H9 (cell line): ENCODE data around the gene NFASC. TPM values are rescaled to one million over a fixed set of nuclear protein-coding genes. Genes with fewer than 3 reads are reported as not detected.

Experiments
- DNase-seq: peaks from one replicate; pipeline ENCODE4 v3.0.0-alpha.2; 2017
- H2AFZ ChIP-seq: one replicate; pipeline ENCODE4 v1.6.1; 2013; ENCODE audit warnings: mild to moderate bottlenecking, low read length, control low read depth, moderate library complexity
- H2AK5ac ChIP-seq: 2 replicates; pipeline ENCODE4 v1.6.1; 2013; ENCODE audit warnings: low read length, control low read depth, mixed read lengths; ENCODE audit not compliant: insufficient read length
- H2BK120ac ChIP-seq: one replicate; pipeline ENCODE4 v1.6.1; 2013; ENCODE audit warnings: low read depth, mild to moderate bottlenecking, low read length, control low read depth, inconsistent platforms; ENCODE audit not compliant: poor library complexity, severe bottlenecking
- H2BK12ac ChIP-seq: 2 replicates; pipeline ENCODE4 v1.6.1; 2013; ENCODE audit warnings: low read length, control low read depth, mixed read lengths, low read depth; ENCODE audit not compliant: insufficient read length
- H2BK15ac ChIP-seq: 2 replicates; pipeline ENCODE4 v1.6.1; 2013; ENCODE audit warnings: low read depth, low read length, control low read depth
- H2BK20ac ChIP-seq: one replicate; pipeline ENCODE4 v1.6.1; 2013; ENCODE audit warnings: low read depth, mild to moderate bottlenecking, low read length, control low read depth, inconsistent platforms; ENCODE audit not compliant: poor library complexity, severe bottlenecking
- H2BK5ac ChIP-seq: 2 replicates; pipeline ENCODE4 v1.6.1; 2013; ENCODE audit warnings: low read length, control low read depth, mixed read lengths; ENCODE audit not compliant: insufficient read length
- H3K14ac ChIP-seq: 2 replicates; pipeline ENCODE4 v1.6.1; 2013; ENCODE audit warnings: low read length, control low read depth; ENCODE audit not compliant: insufficient read depth
- H3K18ac ChIP-seq: 2 replicates; pipeline ENCODE4 v1.6.1; 2013; ENCODE audit warnings: low read depth, mild to moderate bottlenecking, mixed read lengths, low read length, control low read depth; ENCODE audit not compliant: insufficient read length
- H3K23ac ChIP-seq: 2 replicates; pipeline ENCODE4 v1.6.1; 2013; ENCODE audit warnings: low read length, control low read depth, mixed read lengths, low read depth; ENCODE audit not compliant: insufficient read length
- H3K23me2 ChIP-seq: 2 replicates; pipeline ENCODE4 v1.6.1; 2013; ENCODE audit warnings: low read depth, mild to moderate bottlenecking, mixed read lengths, low read length, control low read depth; ENCODE audit not compliant: insufficient read length, poor library complexity, severe bottlenecking
- H3K27ac ChIP-seq: 2 replicates; pipeline ENCODE4 v1.5.1; 2013; ENCODE audit warnings: low read length, control low read depth, mixed read lengths, low read depth; ENCODE audit not compliant: insufficient read length
- H3K27me3 ChIP-seq: 2 replicates; pipeline ENCODE4 v1.6.1; 2013; ENCODE audit warnings: low read length, control low read depth, inconsistent platforms; ENCODE audit not compliant: insufficient read depth
- H3K4ac ChIP-seq: 2 replicates; pipeline ENCODE4 v1.6.1; 2013; ENCODE audit warnings: low read depth, mild to moderate bottlenecking, control low read depth, inconsistent platforms, low read length, moderate library complexity
- H3K4me1 ChIP-seq: 2 replicates; pipeline ENCODE4 v1.6.1; 2013; ENCODE audit warnings: low read length, control low read depth, inconsistent platforms; ENCODE audit not compliant: insufficient read depth
- H3K4me2 ChIP-seq: 2 replicates; pipeline ENCODE4 v1.6.1; 2013; ENCODE audit warnings: low read length, control low read depth, mixed read lengths; ENCODE audit not compliant: insufficient read length, insufficient read depth
- H3K56ac ChIP-seq: 2 replicates; pipeline ENCODE4 v1.6.1; 2013; ENCODE audit warnings: low read depth, mild to moderate bottlenecking, mixed read lengths, low read length, control low read depth; ENCODE audit not compliant: insufficient read length
- H3K79me1 ChIP-seq: 2 replicates; pipeline ENCODE4 v1.6.1; 2013; ENCODE audit warnings: low read depth, mild to moderate bottlenecking, moderate library complexity, low read length, control low read depth, inconsistent platforms; ENCODE audit not compliant: insufficient read depth, poor library complexity, severe bottlenecking
- H3K79me2 ChIP-seq: 2 replicates; pipeline ENCODE4 v1.6.1; 2013; ENCODE audit warnings: low read length, control low read depth, inconsistent platforms; ENCODE audit not compliant: insufficient read depth
- H3K9ac ChIP-seq: 2 replicates; pipeline ENCODE4 v1.6.1; 2013; ENCODE audit warnings: low read length, control low read depth, mixed read lengths; ENCODE audit not compliant: insufficient read length; ENCODE audit errors: extremely low read depth
- H3K9me3 ChIP-seq: one replicate; pipeline ENCODE4 v1.6.1; 2013; ENCODE audit warnings: low read depth, low read length, inconsistent platforms; ENCODE audit not compliant: control insufficient read depth
- H3T11ph ChIP-seq: one replicate; pipeline ENCODE4 v1.6.1; 2013; ENCODE audit warnings: mild to moderate bottlenecking, low read length, control low read depth, inconsistent platforms
- H4K20me1 ChIP-seq: one replicate; pipeline ENCODE4 v1.6.1; 2013; ENCODE audit not compliant: control insufficient read depth, insufficient read length, insufficient read depth
- H4K5ac ChIP-seq: 2 replicates; pipeline ENCODE4 v1.6.1; 2013; ENCODE audit warnings: low read depth, mild to moderate bottlenecking, mixed read lengths, low read length, control low read depth; ENCODE audit not compliant: insufficient read length
- H4K8ac ChIP-seq: replicated peaks from 2 replicates; pipeline ENCODE4 v1.6.1; 2013; ENCODE audit warnings: low read length, control low read depth, mixed read lengths, low read depth; ENCODE audit not compliant: insufficient read length
- H4K91ac ChIP-seq: 2 replicates; pipeline ENCODE4 v1.6.1; 2013; ENCODE audit warnings: low read depth, mild to moderate bottlenecking, moderate library complexity, mixed read lengths, low read length, control low read depth; ENCODE audit not compliant: insufficient read length
- H3K27ac Mint-ChIP-seq, 3 experiments: 2 replicates in 2 of 3; 3 replicates in 1 of 3; pipeline ENCODE4 v1.8.0; 2020 to 2021; ENCODE audit warnings: mixed read lengths in 3 of 3, mild to moderate bottlenecking in 1 of 3, moderate library complexity in 1 of 3
- H3K27me3 Mint-ChIP-seq: 2 replicates; pipeline ENCODE4 v1.8.0; 2021; ENCODE audit warnings: low read depth, mild to moderate bottlenecking, moderate library complexity, mixed read lengths
- H3K36me3 Mint-ChIP-seq, 3 experiments: 2 replicates in 2 of 3; 3 replicates in 1 of 3; pipeline ENCODE4 v1.8.0; 2020 to 2021; ENCODE audit warnings: low read depth in 3 of 3, mixed read lengths in 3 of 3; ENCODE audit not compliant: insufficient read depth in 1 of 3
- H3K4me1 Mint-ChIP-seq, 2 experiments: 2 replicates each; pipeline ENCODE4 v1.8.0; 2020; ENCODE audit warnings: mixed read lengths in 2 of 2
- H3K4me3 Mint-ChIP-seq, 2 experiments: 2 replicates in 1 of 2; 3 replicates in 1 of 2; pipeline ENCODE4 v1.8.0; 2020 to 2021; ENCODE audit warnings: mild to moderate bottlenecking in 2 of 2, mixed read lengths in 2 of 2, moderate library complexity in 1 of 2
- H3K9me3 Mint-ChIP-seq, 2 experiments: 2 replicates in 1 of 2; 3 replicates in 1 of 2; pipeline ENCODE4 v1.8.0; 2020; ENCODE audit warnings: mild to moderate bottlenecking in 2 of 2, mixed read lengths in 2 of 2, moderate library complexity in 1 of 2
- WGBS: extraction: QIAGEN DNeasy Blood & Tissue Kit; methylation state at CpG from one replicate; pipeline ENCODE4 v1.1.7; 2013; ENCODE audit warnings: missing lambda C conversion rate, low lambda C conversion rate, mixed read lengths; ENCODE audit not compliant: insufficient read length; ENCODE audit errors: extremely low coverage; 5-methylcytosine and 5-hydroxymethylcytosine counted together
- total RNA-seq: library from RNA; stranded (reverse); gene quantifications from 2 replicates; pipeline ENCODE4 v1.2.1, GENCODE V29; 2021
- TF ChIP-seq, protein P1 (sequence below): fragments of 200-600 bp; sonication (generic); conservative IDR thresholded peaks from 3 replicates; pipeline ENCODE4 v1.8.0; 2021; ENCODE audit warnings: antibody characterized with exemption, mild to moderate bottlenecking

Gene NFASC
- total RNA-seq, 1 experiment from 2014 or later = 5.0 TPM

DNA sequence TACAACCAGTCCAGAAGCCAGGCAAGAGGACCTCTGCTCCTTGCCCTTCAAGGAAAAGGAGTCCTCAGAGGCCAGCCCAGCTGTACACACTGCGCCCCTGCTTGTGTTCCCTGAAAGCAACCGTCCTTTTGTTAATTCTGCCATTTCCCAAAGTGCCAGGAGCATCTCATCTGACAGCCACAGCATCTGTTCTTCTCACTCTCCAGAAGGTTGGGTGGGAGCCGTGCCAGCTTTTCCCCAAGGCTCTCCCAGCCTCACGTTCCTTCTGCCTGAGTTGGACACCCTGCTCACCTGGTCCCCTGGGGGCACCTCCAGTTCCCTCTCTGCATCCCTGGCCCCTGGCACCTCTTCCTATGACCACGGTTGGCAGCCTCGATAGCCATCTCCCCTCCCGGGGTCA is 161.8 kb downstream of the NFASC start:
- Histone ChIP-seq H4K8ac (no peak overlapping the region), H3K79me1 (no peaks in the 10 kb centered on the region), H2BK120ac (no peak overlapping the region), H4K20me1 (no peaks in the 10 kb centered on the region), H3K27me3 (no peaks in the 10 kb centered on the region), H2BK5ac (no peak overlapping the region), H3K23ac (no peak overlapping the region), H3K23me2 (no peaks in the 10 kb centered on the region), H3K4me1 (no peaks in the 10 kb centered on the region), H2AK5ac (no peak overlapping the region), H3K56ac (no peak overlapping the region), H3K4ac (no peak overlapping the region), H4K91ac (no peak overlapping the region), H2BK20ac (no peak overlapping the region), H3K27ac (no peak overlapping the region), H3K9me3 (no peaks in the 10 kb centered on the region), H3K9ac (no peak overlapping the region), H2AFZ (no peak overlapping the region), H4K5ac (no peak overlapping the region), H3K18ac (no peak overlapping the region), H3K79me2 (no peaks in the 10 kb centered on the region), H3K4me2 (no peak overlapping the region), H3T11ph (no peak overlapping the region), H2BK15ac (no peak overlapping the region), H2BK12ac (no peak overlapping the region), H3K14ac (no peak overlapping the region)
- DNase-seq = no peak
- Mint-ChIP-seq H3K27me3 (peaks cover 22% of the 10 kb centered on the region), H3K27ac (no peak overlapping the region), H3K4me3 (no peak overlapping the region), H3K9me3 (no peaks in the 10 kb centered on the region; a peak in 1 of 5 replicates), H3K4me1 (peaks cover 8 to 40% of the 10 kb centered on the region in 2 experiments), H3K36me3 (no peaks in the 10 kb centered on the region)
- WGBS = no CpG with 5 or more reads among the region's 7 CpGs
- TF ChIP-seq, protein P1, sequence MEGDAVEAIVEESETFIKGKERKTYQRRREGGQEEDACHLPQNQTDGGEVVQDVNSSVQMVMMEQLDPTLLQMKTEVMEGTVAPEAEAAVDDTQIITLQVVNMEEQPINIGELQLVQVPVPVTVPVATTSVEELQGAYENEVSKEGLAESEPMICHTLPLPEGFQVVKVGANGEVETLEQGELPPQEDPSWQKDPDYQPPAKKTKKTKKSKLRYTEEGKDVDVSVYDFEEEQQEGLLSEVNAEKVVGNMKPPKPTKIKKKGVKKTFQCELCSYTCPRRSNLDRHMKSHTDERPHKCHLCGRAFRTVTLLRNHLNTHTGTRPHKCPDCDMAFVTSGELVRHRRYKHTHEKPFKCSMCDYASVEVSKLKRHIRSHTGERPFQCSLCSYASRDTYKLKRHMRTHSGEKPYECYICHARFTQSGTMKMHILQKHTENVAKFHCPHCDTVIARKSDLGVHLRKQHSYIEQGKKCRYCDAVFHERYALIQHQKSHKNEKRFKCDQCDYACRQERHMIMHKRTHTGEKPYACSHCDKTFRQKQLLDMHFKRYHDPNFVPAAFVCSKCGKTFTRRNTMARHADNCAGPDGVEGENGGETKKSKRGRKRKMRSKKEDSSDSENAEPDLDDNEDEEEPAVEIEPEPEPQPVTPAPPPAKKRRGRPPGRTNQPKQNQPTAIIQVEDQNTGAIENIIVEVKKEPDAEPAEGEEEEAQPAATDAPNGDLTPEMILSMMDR = no peak
